Measurements from ENCODE around the gene ZBED4.

ZBED4 gene

DNA sequence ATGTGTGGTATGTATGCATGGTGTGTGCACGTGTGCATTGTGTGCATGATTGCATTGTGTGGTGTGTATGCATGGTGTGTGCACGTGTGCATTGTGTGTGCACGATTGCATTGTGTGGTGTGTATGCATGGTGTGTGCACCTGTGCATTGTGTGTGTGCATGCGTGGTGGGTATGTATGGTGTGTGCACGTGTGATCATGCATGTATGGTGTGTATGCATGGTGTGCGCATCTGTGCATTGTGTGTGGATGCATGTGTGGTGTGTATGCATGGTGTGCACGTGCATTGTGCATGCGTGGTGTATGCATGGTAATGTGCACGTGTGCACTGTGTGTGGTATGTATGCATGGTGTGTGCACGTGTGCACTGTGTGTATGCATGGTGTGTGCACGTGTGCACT lies 47.8 kb downstream of the ZBED4 start:
- no peaks in the 10 kb centered on the region for H3K27me3 ChIP-seq
- TF ChIP-seq, protein P1, sequence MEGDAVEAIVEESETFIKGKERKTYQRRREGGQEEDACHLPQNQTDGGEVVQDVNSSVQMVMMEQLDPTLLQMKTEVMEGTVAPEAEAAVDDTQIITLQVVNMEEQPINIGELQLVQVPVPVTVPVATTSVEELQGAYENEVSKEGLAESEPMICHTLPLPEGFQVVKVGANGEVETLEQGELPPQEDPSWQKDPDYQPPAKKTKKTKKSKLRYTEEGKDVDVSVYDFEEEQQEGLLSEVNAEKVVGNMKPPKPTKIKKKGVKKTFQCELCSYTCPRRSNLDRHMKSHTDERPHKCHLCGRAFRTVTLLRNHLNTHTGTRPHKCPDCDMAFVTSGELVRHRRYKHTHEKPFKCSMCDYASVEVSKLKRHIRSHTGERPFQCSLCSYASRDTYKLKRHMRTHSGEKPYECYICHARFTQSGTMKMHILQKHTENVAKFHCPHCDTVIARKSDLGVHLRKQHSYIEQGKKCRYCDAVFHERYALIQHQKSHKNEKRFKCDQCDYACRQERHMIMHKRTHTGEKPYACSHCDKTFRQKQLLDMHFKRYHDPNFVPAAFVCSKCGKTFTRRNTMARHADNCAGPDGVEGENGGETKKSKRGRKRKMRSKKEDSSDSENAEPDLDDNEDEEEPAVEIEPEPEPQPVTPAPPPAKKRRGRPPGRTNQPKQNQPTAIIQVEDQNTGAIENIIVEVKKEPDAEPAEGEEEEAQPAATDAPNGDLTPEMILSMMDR (IDR thresholded peaks at IDR 0.05; ENCODE audit: low read depth, low read length): no peak
- no peak overlapping the region for H3K4me3 ChIP-seq (ENCODE audit: low read depth, low read length)
- no peaks in the 10 kb centered on the region for H3K9me3 ChIP-seq
- H3K36me3 ChIP-seq: peaks cover 15% of the 10 kb centered on the region
- peaks cover 5% of the 10 kb centered on the region; the same call in 1 of the 2 replicates for H3K4me1 ChIP-seq
- no peak for DNase-seq

DNA sequence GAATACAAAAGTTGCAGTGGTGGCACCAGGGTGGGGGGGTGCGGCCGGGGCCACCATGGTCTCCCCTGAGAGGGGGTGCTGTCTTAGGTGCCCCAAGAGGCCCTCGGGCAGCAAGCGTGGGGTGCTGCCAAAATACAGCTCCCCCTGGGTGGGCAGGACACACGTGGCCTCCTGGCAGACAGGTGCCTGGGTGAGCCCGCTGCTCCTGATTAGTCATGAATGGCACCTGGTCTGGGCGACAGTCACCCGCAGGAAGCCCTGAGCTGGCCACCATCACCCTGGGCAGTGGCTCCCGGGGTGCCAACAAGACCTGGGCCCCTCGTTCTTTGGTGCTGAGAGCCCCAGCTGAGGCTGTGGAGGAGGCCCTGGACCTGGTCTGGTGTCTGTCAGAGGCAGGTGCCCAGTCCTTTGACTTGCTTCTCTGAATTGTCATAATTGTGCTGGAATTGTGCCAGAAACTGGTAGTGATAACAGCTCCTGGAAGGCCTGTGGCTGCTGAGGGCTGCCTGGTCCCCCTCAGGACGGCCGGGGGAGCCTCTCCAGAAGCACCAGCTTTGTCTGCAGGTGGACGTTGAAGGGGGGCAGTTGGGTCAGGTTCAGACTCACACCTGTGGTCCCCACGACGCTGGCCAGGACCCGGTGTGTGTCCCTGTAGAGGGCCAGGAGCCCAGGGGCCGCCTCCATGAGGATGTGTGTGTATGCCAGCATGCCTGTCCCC lies 49.8 kb downstream of the ZBED4 start:
- H3K9me3 ChIP-seq: no peaks in the 10 kb centered on the region
- TF ChIP-seq, protein P1 (IDR thresholded peaks at IDR 0.05; ENCODE audit: low read depth, low read length): no peak
- DNase-seq: peak; percentile 76
- H3K27me3 ChIP-seq: no peaks in the 10 kb centered on the region
- peaks cover 5% of the 10 kb centered on the region; the same call in 1 of the 2 replicates for H3K4me1 ChIP-seq
- H3K4me3 ChIP-seq (ENCODE audit: low read depth, low read length): no peak overlapping the region
- peaks cover 25% of the 10 kb centered on the region for H3K36me3 ChIP-seq

DNA sequence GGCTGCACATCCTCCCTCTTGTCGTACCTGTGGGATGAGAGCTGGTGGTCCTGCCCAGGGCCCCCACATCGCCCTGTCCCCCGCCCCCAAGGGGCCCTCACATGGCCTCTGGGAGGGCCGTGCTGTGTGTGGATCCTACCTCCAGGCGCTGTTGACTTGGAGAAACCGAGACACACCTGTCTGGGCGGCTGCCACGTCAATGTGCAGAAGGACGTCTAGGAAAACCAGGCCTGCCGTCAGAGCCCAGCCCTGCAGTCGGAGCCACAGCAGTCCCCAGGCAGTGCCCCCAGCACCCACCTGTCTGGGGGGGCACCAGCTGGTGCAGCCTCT lies 50.4 kb downstream of the ZBED4 start:
- no peak overlapping the region for H3K4me3 ChIP-seq (ENCODE audit: low read depth, low read length)
- TF ChIP-seq, protein P1 (IDR thresholded peaks at IDR 0.05; ENCODE audit: low read depth, low read length): no peak
- H3K36me3 ChIP-seq: peaks cover 25% of the 10 kb centered on the region
- DNase-seq: no peak
- peaks cover 5% of the 10 kb centered on the region; the same call in 1 of the 2 replicates for H3K4me1 ChIP-seq
- H3K9me3 ChIP-seq: no peaks in the 10 kb centered on the region
- no peaks in the 10 kb centered on the region for H3K27me3 ChIP-seq

DNA sequence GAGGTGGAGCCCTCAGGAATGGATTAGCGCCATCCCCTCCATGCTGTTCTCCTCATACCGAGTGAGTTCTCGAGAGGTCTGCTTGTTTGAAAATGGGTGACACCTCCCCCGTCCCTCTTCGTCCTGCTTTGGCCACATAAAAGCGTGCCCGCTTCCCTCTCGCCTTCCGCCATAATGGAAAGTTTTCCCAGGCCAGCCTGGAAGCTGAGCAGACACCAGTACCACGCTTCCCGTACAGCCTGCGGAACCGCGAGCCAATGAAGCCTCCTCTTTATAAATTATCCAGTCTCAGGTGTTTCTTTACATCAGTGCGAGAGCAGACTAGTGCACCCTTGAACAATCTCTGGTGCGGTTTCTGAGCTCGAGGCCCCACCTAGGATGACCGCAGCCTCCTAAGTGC lies 51.8 kb downstream of the ZBED4 start:
- peaks cover 25% of the 10 kb centered on the region for H3K36me3 ChIP-seq
- H3K4me3 ChIP-seq (ENCODE audit: low read depth, low read length): no peak overlapping the region
- DNase-seq: no peak
- peaks cover 5% of the 10 kb centered on the region; the same call in 1 of the 2 replicates for H3K4me1 ChIP-seq
- no peaks in the 10 kb centered on the region for H3K9me3 ChIP-seq
- TF ChIP-seq, protein P1 (IDR thresholded peaks at IDR 0.05; ENCODE audit: low read depth, low read length): no peak
- H3K27me3 ChIP-seq: no peaks in the 10 kb centered on the region

DNA sequence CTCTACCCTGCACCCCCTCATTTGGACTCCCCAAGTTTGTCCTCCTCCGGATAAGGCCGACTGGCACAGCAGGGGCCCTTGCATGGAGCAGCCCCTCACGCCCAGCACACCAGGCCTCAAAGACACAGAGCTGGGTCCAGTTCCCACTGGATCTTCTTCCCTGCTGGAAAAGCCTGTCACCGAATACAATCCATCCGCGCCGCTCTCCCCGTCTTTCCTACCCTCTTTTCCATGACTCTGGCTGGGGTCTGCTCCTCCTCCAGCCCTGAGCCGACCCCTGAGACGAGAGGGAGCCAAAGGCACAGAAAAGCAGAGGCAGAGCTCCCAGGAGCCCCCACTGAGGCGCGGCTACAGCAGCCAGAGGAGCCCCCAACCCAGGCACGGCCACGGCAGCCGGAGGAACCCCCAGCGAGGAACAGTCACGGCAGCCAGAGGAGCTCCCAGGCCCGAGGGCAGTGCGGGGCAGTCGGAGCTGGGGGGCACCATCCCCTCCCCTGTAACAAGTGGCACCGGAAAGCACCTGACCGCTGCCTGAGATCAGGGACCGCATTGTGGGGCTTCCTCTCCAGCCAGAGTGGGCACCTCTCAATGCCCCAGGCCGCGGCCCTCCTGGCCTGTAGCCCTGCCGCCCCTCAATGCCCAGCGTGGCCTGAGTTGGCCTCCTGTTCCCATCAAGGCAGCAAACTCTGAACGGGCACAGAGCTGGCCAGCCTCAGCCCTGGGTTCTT lies 52.6 kb downstream of the ZBED4 start:
- H3K9me3 ChIP-seq: no peaks in the 10 kb centered on the region
- H3K36me3 ChIP-seq: peaks cover 25% of the 10 kb centered on the region
- DNase-seq: no peak
- H3K27me3 ChIP-seq: no peaks in the 10 kb centered on the region
- H3K4me3 ChIP-seq (ENCODE audit: low read depth, low read length): no peak overlapping the region
- H3K4me1 ChIP-seq: peaks cover 5% of the 10 kb centered on the region; the same call in 1 of the 2 replicates
- TF ChIP-seq, protein P1 (IDR thresholded peaks at IDR 0.05; ENCODE audit: low read depth, low read length): no peak

DNA sequence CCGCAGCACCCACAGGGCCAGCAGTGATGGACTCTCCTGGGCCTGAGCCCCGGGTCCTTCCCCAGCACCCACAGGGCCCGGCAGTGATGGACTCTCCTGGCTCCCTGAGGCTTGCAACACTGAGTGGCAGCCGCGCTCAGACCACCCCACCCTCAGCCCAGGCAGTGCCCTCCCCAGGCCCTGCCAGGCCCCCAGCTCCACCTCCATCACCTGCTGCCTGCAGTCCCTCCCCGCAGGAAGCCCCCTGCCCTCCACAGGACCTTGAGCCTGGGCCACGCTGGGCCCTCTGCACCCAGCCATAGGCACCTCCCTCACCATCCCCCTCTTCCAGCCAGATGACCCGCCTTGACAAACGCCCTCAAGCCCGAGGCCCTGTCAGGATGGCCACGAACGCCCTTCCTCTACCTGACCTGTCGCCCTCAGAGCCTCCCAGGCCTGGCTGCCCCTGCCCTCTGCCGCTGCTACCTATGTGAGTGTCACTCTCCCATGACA lies 53.2 kb downstream of the ZBED4 start:
- no peak for DNase-seq
- H3K36me3 ChIP-seq: peaks cover 25% of the 10 kb centered on the region
- no peaks in the 10 kb centered on the region for H3K9me3 ChIP-seq
- TF ChIP-seq, protein P1 (IDR thresholded peaks at IDR 0.05; ENCODE audit: low read depth, low read length): no peak
- H3K27me3 ChIP-seq: no peaks in the 10 kb centered on the region
- no peak overlapping the region for H3K4me3 ChIP-seq (ENCODE audit: low read depth, low read length)
- peaks cover 5% of the 10 kb centered on the region; the same call in 1 of the 2 replicates for H3K4me1 ChIP-seq

Data from BE2C (cell line).